ENCODE results near the gene SP110.
A peak's percentile ranks its signal among the peaks of the same experiment; 100 is the strongest.

Gene SP110

GRCh38 chr2:230170532-230170931 is 49.3 kb downstream of the SP110 start:
- DNase-seq (ENCODE audit: low read depth) = no peak

DNA sequence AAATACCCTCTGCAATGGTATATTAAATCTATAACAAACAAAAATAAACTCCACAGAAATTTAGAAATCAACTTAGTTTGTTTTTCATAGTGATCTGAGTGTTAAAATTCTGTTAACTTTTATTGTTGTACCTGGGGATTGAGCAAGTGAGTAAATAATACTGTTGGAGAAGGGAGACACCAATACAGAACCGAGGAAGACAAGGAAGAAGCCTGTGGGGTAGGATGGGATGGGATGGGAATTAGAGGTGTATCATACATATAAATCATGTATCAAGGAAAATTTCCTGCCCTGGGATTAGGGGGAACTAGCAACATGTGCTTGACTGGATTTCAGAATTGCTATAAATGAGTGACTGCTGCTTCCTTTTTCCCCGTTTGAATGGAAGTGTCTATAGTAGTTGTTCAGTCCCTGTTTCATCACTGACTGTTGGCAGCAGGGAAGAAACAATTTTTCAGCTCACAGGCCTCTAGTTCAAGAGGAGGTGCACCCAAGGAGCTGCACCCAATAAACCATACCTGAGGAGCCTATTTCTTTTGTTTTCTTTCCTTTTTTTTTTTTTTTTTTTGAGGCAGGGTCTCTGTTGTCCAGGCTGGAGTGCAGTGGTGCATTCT is 53.1 kb downstream of the SP110 start:
- DNase-seq (ENCODE audit: low read depth) = no peak

DNA sequence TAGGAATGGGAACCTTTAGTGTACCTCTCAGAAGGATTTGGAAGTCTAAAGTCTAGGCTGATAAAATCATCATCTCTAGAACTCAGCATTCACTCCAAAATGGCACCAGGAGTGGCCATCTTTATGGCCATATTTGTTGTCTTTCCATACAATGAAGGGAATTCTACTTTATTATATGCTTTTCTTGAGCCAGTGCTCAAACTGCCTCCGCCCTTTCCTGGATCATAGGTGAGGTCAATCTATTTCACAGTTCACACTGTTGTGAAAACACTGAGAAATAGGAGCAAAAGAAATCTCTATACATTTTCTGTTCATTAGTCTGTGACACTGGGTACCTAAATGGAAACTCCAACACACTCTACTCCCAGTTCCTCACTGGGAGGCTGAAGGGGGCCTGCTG is 55.6 kb downstream of the SP110 start:
- no peak for DNase-seq (ENCODE audit: low read depth)

DNA sequence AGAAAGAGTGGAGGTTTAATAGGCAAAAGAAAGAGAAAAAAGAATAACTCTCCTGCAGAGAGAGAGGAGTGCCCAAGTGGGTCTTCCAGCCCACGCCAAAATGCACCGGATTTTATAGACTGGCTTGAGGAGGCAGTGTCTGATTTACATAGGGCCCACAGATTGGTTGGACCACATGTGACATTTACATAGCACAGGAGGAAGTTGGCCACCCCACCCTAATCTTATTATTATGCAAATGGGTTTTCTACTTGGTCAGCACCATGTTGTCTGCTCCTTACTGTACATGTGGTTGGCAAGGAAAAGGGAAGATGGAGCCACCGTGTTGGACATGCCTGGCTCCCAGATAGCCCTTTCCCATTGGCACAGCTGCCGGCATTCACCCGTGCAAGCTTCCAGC is 56.8 kb downstream of the SP110 start:
- DNase-seq (ENCODE audit: low read depth) = no peak

DNA sequence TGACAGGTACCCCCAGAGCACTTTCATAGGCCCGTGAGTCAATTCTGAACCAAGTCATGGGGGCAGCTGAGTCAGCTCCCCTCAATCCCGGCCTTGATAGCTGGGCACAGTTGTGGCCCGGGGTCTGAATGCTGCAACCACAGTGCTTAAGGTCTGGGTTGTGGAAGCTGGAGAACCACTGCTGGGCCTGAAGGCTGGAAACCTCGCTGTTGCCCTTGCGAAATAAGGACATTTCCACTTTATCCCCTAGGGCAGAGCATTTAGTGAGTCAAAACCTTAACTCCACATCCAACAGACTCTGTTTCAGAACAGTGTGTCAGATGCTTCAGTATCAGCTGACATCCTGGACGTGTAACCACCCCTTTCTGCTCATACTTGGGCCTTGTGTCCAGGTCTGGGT is 58.6 kb downstream of the SP110 start:
- DNase-seq (ENCODE audit: low read depth) = peak; percentile 74

DNA sequence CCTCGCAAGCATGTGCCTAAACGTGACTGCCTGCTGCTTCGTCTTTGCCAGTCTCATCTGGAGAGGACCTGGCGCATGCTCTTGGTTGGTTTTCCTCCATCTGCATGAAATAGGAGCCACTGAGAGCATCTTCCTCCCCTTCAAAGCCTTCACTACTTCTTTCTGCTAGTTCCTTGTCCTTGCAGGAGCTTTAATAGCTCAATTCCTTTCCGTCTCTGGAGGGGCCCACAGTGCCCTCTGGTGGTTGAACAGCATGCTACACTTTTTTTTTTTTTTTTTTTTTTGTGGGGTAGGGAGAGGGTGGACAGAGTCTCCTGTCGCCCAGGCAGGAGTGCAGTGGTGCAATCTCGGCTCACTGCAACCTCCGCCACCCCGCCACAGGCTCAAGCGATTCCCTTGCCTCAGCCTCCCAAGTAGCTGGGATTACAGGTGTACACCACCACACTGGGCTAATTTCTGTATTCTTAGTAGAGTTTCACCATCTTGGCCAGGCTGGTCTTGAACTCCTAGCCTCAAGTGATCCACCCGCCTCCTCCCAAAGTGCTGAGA is 59.6 kb downstream of the SP110 start:
- peak; percentile 31 for DNase-seq (ENCODE audit: low read depth)

DNA sequence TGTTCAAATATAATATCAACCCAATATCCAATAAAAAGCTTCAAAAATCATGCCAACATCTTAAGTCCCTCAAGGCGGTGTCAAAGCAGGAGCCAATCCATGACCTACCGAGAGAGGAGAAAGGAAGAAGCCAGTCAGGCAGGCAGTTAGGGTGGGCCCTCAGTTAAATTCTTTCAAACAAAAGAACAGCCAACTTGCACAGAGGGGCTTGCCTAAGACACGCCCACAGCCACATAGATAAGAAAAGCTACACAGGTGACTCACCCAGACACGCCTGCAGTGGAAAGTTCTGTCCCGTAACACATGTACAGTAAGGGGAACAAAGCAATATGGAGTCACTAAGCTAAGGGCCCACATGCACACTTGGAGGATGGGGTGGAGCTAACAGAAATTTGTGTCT is 61.3 kb downstream of the SP110 start:
- no peak for DNase-seq (ENCODE audit: low read depth)

DNA sequence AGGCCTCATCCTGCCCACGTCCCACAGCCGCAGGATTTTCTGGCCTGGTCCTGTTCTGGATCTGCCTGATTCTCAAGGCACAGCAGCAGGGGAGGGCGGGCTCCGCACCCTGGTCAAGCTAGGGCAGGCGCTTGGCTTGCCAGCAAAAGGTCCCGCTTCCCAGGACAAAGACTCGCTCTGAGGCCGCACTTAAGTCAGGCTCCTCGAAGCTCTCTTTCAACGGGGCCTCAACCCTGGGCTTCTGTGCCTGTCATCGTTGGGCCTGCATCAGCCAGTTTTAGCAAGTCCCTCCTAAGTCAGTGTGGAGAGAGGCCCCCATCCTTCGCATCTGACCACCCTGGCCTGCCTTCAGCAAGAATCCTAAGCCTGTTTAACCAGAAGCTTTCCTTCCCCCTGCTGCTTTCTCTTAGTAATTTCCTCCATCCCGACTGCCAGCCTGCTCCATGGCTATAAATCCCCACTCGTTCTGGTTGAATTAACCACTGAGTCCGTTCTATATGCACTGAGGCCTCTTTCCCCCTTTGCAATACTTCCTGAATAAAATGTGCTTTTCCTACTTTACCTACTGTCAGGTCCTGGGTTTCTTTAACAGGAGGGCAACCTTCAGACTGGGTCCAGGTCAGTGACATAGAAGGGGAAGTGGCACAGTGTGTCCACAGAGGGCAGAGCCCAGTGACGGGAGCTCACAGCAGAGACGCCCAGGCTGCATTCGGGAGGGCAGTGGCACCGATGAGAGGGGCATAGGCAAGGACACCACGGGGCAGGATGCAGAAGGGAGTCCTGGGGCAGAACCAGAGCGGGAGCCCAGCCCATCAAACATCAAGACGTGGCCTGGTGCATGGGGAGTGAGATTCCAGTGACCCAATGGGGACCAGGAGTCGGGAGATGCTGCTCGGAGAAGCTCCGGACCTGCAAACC is 62.7 kb downstream of the SP110 start:
- no peak for DNase-seq (ENCODE audit: low read depth)

- DNase-seq (ENCODE audit: low read depth) = no peak
These were observed 64.4 kb downstream of the SP110 start for GRCh38 chr2:230155359-230155758.

- DNase-seq (ENCODE audit: low read depth) = no peak
These were observed 66.3 kb downstream of the SP110 start for GRCh38 chr2:230153390-230153976.

- no peak for DNase-seq (ENCODE audit: low read depth)
These were observed 67.5 kb downstream of the SP110 start for GRCh38 chr2:230152334-230152733.

DNA sequence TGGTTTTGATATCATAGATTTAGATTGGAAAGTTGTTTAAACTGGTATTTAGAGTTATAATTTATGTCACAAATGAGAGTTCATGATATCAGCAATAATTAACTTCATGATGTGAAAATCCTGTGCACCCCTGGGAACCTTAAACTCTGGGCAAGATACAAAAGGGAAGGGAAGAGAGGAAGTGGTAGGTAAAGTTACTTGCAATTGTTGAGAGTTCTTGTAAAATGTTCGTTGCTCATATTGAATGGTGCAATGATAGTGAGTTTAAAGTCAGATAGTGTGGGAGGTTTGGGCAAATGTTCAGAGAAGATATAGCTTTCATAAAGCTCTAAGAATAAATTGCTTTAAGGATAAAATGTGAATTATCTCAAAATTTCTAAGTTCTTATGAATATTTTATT is 75.4 kb downstream of the SP110 start:
- DNase-seq (ENCODE audit: low read depth) = no peak

DNA sequence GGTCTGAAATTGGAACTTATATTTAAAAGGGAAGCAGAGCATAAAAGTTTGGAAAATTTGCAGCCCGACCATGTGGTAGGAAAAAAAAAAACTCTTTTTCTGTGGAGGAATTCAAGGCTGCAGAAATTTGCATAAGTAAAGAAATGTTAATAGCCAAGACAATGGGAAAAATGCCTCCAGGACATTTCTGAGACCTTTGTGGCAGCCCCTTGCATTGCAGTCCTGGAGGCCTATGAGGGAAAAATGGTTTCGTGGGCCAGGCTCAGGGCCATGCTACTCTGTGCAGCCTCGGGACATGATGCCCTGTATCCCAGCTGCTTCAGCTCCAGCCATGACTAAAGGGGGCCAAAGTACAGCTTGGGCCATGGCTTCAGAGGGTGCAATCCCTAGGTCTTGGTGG is 79.1 kb downstream of the SP110 start:
- no peak for DNase-seq (ENCODE audit: low read depth)

GRCh38 chr2:230137902-230138539 is 81.8 kb downstream of the SP110 start:
- no peak for DNase-seq (ENCODE audit: low read depth)

DNA sequence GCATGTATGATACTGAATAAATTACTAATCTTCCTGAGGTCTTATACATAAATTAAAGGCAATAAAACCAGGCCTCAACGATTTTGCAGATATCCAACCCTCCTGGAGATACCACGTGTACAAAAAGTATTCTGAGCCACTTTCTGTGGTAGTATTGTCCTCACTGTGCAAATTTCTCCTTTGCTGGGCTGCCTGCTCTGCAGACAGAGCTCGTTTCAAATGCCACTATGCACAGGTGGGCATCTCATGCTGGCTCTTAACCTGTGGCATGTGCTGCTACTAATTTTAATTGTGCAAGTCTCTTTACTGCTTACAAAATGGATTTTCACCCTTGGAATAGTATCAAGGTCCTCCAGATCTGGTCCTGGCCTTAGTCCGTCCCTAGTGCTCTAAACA is 84.7 kb downstream of the SP110 start:
- no peak for DNase-seq (ENCODE audit: low read depth)

DNA sequence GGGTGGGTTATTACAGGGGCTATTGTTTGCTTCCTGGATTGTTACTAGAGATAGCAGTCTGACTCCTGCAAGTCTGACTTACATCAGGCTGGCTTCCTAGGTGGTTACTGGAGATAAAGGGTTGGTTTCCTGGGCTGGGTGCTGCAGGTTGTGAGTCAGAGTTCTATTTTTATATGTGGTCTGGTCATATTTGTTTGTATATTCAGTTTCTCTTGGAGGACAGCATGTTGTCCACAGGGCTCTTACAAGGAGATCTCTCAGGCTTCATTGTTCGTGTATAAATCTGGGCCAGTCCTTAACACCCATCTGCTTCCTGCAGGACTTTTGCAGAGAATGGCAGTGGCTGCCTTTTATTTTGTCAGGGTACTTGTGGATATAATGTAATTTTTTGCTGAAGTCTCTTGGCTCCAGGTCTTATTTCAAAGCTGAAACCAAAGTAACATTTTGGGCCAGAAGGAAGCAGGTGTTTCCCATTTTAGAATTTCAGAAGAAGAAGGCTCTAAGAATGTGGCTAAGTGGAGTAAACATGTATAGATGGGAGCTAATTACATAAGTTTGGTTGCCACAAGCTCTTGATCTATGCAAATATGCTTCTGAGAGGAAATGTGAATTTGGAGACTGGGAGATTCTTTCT is 85.2 kb downstream of the SP110 start:
- peak; percentile 54 for DNase-seq (ENCODE audit: low read depth)

- DNase-seq (ENCODE audit: low read depth) = no peak
These were observed 88.4 kb downstream of the SP110 start for GRCh38 chr2:230131366-230131765.

DNA sequence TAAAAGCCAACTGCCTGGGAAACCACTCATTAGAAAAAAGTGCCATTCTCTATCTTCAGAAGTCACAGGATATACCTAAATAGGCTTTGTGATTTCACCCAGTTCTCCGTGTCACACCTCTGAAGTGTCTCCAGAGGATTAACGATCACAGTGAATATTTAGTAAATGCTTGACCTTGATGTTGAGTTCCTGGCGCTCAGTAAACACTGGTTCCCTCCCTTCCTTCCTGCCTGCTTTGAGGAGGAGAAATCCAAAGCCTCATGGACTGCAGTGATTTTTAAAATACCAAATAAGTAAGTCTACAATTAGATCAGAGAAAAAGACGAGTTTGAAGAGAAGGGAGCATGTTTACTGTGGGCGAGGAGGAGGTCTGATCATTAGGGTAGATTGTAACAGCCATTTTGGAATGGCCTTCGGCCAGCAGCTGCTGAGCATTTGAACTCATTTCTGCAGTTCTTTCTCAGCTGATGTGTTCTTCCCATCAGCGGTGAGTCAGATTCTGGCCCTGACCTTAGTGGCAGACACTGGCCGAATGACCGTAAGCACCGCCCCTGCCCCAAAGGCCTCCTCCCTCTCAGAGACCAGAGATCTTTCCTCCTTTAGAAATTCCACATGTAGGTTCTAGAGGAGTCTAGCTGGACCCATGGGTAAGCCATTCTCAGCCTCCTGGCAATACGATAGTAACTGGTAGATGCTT is 89.0 kb downstream of the SP110 start:
- DNase-seq (ENCODE audit: low read depth) = peak; percentile 85

DNA sequence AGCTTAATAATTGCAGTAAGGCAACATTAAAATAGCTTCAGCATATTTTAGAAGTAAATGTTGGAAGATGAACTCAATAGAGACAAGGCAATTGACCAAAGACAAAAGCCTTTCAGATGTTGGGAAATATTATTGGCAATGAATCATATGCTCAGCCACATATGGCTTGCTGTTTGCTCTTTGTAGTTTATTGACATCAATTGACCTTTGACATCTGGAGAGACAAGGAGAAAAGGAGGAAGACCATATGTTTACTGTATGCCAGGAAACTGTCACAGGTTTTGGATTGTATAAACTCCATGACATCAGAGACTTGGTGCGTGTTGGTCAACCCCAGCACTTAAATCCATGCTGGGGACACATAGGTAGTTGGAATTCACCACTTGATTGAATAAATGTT is 90.4 kb downstream of the SP110 start:
- peak; percentile 31 for DNase-seq (ENCODE audit: low read depth)

- peak; percentile 65 for DNase-seq (ENCODE audit: low read depth)
These were observed 91.0 kb downstream of the SP110 start for GRCh38 chr2:230128623-230129342.

- no peak for DNase-seq (ENCODE audit: low read depth)
These were observed 92.6 kb downstream of the SP110 start for GRCh38 chr2:230127195-230127594.
